ENCODE measurements around the gene CYP27A1. TPM values are rescaled to one million over a fixed set of nuclear protein-coding genes. Genes with fewer than 3 reads are reported as not detected.
A peak's percentile ranks its signal among the peaks of the same experiment; 100 is the strongest.

CYP27A1 gene
- total RNA-seq, 1 donor from 2014 or later, result 20.5 TPM

DNA sequence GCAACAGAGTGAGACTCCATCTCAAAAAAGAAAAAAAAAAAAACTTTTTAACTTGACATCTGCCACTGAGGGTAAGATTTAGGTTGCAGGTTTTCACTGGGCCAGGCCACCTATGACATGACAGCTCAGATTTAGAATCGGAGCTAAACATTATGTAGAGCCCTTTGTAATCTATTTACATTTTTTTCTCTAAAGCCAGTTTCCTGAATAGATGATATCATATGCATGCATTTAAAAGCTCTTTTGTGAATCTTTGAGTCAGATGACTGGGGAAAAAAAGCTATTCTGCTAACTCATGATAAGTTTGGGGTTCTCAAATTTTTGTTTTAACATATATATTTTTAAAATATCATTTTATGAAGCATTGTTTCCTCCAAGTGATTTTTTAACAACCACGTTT lies 28.3 kb downstream of the CYP27A1 start:
- no peak for DNase-seq (ENCODE audit: low spot score)

DNA sequence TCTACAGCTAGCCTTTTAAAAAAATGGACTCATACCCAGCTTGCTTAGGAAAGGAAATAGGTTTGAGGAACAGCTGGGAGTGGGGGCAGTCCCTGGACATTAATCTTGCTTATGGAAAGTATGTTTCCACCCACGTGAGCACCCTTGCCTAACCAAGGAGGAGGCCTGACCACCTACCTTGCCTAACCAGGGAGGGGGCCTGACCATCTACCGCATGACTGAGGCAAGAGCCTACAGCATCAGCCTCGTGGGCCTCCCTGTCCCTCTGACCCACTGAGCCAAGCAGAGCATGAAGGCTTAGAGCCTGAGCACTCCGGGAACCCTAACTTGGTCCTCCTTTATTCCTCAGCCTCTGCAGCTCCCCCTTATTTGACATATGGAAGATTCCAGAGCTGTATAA lies 29.4 kb downstream of the CYP27A1 start:
- no peak for DNase-seq (ENCODE audit: low spot score)

DNA sequence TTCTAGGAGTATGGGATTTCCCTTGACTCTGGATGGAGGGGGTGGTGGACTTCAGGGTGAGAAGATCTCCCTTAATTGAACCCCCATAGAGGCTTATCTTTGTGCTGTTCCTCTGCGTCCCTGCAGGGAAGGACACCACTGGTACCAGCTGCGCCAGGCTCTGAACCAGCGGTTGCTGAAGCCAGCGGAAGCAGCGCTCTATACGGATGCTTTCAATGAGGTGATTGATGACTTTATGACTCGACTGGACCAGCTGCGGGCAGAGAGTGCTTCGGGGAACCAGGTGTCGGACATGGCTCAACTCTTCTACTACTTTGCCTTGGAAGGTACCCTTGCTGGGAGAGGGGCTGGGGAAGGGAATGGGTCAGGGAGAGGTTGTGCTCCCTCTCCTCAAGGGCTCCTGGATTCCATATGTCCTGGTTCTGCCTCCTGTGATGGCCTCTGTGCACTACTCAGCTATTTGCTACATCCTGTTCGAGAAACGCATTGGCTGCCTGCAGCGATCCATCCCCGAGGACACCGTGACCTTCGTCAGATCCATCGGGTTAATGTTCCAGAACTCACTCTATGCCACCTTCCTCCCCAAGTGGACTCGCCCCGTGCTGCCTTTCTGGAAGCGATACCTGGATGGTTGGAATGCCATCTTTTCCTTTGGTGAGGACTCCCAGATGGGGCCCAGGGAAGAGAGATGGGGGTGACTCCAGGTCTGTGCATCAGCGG lies 30.3 kb downstream of the CYP27A1 start:
- no peak for DNase-seq (ENCODE audit: low spot score)

DNA sequence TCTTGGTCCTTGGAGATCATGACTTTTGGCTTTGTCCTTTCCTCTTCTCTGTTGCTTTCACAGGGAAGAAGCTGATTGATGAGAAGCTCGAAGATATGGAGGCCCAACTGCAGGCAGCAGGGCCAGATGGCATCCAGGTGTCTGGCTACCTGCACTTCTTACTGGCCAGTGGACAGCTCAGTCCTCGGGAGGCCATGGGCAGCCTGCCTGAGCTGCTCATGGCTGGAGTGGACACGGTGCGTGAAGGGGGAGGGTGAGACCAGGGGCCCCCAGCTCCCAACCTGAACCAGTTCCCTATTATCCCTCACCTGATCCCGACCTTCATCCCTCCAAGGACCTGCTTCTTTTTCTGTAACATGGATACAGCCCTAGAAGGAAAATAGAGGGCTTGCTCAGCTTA lies 30.9 kb downstream of the CYP27A1 start:
- no peak for DNase-seq (ENCODE audit: low spot score)

DNA sequence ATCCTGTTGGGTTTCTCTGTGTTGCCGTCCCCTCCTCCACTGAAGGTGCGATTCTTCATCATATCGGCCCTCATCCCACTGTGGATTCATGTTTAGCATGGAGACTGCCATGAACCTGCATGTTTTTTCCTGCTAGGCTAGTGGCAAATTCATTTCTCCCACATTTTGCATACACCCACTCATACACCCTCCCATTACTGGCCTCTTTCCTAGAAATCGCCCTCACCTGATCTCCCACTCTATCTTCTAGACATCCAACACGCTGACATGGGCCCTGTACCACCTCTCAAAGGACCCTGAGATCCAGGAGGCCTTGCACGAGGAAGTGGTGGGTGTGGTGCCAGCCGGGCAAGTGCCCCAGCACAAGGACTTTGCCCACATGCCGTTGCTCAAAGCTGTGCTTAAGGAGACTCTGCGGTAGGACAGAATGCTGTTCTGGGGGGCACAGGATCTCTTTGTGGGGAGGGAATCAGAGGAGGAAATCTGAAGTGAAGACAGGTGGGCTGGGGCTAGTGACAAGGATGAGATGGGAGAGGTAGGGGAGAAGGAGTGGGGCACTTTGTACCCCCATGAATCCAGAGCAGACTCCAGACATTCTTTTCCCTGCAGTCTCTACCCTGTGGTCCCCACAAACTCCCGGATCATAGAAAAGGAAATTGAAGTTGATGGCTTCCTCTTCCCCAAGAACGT lies 32.0 kb downstream of the CYP27A1 start:
- DNase-seq (ENCODE audit: low spot score), result no peak

DNA sequence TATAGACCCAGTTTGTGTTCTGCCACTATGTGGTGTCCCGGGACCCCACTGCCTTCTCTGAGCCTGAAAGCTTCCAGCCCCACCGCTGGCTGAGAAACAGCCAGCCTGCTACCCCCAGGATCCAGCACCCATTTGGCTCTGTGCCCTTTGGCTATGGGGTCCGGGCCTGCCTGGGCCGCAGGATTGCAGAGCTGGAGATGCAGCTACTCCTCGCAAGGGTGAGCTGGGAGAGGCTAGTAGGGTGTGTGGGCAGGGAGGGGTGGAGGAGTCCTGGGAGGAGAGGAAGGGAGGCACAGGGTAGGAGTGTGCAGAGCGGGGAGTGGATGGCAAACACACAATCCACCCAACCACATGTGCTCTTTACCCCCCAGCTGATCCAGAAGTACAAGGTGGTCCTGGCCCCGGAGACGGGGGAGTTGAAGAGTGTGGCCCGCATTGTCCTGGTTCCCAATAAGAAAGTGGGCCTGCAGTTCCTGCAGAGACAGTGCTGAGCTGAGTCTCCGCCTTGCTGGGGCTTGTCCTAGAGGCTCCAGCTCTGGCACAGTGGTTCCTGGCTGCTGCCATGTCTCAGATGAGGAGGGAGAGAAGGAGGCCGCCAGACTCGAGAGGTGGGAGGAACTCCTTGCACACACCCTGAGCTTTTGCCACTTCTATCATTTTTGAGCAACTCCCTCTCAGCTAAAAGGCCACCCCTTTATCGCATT lies 32.7 kb downstream of the CYP27A1 start:
- no peak for DNase-seq (ENCODE audit: low spot score)

DNA sequence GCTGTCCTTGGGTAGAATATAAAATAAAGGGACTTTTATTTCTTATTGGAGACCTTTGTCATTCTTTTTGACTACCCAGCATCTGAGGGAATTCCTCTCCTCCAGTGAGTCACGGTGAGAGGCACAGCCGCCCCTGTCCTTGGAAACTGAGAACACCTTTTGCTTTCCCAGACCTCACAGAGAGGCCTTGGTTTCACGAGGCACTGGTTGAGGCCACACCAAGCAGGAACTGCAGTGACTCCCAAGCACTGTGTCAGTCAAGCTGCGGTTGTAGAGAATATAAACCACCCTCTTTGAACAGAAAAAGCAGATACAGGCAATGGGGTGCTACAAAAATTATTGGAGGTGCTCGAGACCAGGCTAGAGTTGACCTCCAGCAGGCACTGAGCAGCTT lies 33.3 kb downstream of the CYP27A1 start:
- no peak for DNase-seq (ENCODE audit: low spot score)

DNA sequence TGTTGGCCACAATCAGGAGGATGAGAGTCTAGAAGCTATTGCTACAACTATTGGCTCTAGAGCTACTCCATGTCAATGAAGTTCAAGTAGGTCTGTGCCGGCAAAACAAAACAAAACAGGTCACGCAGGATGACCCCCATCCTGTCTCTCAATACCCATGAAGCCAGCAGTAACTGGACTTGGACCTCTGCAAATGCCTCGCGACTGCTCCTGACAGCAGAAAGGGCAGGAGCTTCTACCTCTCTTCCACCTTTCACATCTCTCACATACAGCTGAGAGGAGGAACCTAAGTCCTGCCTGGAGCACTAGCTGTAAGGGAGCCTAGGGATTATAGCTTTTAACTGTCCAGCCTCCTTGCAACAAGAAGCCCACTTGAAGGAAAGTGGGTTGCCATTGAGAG lies 33.7 kb downstream of the CYP27A1 start:
- no peak for DNase-seq (ENCODE audit: low spot score)

DNA sequence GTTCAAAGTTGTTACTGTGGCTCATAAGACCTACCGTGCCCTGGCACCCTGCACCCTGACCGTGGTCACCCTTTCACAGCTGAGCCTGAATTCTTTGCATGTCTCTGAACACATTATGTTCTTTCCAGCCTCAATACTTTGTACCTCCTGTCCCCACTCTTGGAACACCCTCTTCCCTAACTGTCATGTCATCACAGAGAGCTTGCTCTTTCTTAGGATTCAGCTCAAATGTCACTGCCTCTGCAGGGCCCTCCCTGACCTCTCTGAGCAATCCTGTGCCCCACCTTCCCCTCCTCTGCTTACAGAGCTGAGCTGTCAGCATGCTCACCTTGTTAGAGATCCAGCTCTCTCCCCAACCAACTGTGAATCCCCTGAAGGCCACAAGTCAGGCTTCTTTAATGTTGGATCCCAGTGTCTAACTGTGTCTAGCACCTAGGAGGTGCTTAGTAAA lies 34.6 kb downstream of the CYP27A1 start:
- no peak for DNase-seq (ENCODE audit: low spot score)

DNA sequence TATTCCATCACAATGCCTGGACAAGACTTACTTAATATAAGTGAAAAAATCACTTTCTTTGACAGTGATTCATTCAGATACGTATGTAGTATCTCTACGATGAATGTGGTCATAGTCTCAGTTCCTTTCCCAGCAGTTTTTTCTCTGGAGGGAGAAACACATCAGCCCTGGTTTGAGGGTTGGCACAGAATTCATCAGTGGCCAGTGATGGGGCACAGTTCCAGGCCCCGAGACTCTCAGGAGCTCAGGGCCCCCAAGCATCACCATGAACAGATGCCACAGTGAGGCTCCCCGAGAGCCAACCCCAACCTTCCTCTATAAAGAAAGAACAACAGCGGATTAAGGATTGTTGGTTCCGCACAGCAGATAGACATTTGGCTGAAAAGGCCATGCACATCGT lies 37.1 kb downstream of the CYP27A1 start:
- DNase-seq (ENCODE audit: low spot score), result no peak

DNA sequence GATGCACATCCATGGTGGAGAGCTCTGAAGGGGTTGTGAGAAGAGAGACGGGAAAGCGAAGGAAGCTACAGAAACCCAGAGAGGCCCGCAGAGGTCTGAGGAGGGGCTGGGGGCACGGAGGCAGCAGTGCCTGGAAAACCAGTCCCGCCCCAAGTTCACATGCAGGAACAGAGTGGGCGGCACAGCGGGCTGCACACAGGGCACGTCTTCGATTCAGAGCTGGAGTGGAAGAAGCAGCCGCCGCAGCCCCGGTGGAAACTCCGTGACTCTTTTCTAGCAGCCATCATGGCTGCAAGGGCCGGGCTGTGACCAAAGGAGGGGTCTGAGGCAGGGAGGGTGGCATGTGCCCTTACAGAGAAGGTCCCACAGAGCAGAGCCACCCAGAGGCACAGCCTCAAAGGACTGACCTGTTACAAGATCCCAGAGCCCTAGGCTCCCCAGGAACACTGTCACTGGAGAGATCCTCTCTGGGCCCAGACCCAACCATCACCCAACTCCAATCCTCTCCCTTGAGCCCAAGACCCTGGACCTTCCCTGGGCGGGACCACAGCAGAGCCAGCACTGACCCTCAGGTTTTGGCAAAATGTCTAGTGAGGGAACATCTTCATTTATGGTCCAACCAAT lies 38.9 kb downstream of the CYP27A1 start:
- DNase-seq (ENCODE audit: low spot score), result no peak

DNA sequence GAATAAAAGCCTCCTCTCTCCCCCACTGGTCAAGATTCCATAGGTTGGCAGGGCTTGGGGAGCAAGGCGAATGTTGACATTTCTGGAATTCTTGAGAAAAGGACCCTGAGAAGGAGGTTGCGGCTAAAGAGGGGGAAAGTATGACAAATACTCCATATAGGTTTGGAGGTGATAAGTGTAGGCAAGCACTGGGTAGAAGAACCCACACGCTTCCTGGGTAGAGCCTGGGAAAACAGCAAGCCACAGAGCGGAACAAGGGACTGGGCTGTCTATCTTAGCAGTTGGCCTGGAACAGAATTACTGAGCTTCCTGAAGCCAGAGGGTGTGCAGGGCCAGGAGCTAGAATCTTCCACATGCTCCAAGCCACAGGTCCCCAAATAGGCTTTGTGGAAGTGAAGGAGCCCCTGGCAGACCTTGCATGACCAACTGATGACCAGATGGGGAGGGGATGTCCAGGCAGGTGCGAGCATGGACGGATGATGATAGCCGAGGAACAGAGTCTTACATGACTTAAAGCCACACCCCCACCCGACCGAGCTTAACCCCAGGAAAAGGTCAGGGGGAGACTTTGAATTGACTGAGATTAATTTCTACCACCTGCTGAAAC lies 39.8 kb downstream of the CYP27A1 start:
- DNase-seq (ENCODE audit: low spot score), result no peak

DNA sequence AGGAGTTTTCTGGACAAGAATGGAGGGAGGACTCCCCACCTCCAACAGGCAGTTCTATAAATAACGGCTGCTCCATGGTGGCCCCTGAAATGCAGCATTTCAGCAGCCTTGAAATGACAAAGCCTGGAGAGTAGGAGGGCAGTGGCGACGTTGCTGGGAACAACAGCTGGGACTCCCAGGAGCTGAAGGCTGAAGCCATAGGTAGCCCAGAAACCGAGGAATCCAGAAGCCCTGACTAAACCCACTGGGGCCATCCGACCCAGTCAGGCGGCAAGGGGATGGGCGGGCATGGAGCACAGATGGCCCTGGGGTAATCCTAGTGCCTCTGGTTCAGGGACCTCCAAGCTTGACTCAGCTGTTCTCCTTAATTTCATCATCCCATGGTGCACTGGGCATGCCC lies 40.7 kb downstream of the CYP27A1 start:
- DNase-seq (ENCODE audit: low spot score), result no peak

DNA sequence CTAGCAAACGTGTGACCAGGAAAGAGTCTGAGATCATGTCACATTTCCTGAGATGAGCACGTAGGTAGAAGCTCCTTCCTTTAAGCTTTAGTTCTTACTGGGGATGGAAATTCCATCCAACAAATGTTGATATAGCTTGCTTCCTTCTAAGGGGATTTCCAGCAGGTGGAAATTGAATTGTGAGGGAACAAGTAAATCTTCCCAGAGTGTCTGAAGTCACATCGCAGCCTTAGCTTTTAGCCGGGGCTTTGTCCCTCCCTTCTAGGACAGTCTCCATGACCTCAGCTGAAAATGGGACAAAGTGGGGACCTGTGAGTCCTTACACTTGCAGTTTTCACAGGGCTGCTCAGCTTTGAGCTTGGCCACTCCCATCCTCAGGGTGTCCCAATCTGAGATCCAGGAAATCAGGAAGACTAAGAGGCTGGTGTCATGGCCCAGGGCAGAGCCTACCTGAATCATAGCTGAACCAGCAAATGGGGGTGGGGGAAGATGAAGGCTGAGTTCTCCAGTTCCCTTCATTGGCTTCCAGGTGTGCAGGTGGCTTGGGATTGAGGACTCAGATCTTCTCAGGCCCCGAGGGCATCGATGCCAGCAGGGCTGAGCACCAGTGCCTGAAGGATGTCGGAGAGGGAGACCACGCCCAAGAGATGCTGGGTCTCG lies 41.4 kb downstream of the CYP27A1 start:
- no peak for DNase-seq (ENCODE audit: low spot score)

DNA sequence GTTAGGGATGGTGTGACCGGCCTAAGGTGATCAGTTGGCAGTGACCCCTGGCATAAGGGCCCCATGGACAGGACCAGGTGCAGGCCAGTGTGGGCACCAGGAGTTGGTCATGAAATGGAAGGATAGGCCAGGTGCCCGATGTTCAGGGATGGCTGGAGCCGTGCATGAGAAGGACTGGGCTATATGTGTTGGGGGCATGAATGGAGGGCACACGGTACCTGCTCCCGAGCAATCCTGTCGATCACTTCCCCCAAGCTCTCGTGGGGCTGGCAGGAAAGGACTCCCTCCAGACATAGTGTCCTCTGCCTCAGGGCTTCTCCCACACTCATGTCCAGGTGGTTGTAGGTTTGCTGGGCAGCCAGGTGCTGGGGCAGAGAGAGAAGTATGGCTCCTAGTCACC lies 42.1 kb downstream of the CYP27A1 start:
- DNase-seq (ENCODE audit: low spot score), result no peak

DNA sequence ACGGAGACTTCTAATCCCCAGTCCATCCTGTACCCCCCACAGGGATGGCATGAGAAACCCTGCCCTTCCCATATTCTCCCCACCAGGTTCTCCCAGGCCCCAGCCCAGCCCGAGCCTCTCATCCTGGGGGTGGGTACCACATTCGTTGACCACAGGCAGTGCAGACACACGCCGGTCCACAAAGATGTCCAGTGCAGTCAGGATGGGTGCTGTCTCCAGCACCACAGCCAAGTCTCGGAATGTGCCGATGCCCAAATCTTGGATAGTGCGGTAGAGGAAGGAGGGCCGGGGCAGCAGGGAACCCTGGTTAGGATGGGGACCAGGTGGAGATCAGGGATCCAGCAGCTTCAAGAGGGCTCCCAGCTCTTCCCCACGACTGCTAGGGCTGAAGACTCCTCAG lies 44.8 kb downstream of the CYP27A1 start:
- peak; percentile 87 for DNase-seq (ENCODE audit: low spot score)

DNA sequence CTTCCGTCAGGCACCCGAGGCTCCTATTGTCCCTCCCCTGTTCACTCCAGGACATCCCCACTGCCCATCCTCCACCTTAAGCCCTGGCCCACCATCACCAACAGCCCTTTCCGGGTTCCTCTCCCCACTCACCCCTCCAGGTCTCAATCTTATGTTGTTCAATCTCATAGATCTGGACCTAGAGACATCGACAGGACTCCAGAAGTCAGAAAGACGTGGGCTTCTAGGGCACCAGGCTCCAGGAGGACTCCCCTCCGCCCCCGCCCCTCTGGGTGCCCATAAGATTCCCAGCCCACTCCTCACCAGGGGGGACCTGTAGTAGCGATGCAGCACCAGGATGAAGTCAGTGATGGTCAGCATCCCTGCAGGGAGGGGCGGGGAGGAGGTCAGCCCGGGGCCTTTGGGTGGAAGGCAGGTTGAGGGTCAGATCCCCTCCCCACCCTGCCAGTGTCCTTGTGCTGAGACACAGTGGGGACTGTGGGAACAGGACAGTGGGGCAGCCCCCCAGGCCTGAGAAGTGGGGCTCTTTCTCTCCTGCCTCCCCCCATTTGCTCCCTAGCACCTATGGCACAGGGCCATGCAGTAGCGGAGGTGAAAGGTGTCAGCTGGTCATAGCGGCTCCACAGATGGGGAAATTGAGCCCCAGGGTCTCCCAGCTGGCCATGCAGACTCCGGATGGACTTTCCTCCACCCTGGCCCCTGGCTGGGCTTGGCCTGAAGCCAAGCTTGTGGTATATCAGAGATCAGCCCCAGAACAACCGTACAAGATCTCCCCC lies 45.9 kb downstream of the CYP27A1 start:
- DNase-seq (ENCODE audit: low spot score), result peak; percentile 53

DNA sequence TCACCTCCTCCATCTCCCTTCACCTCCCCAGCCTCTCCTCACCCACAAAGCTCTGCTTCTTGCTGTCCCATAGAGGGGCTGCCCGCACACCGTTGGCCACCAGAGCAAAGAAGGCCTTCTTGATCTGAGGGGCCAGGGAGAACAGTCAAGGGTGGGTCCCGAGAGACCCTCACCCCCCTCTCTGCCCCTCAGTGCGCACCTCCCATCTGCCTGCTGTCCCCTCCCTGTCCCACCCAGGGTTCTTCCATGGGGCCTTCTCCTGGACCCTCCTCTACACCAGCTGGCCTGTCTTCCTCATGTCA lies 46.5 kb downstream of the CYP27A1 start:
- peak; percentile 64 for DNase-seq (ENCODE audit: low spot score)

DNA sequence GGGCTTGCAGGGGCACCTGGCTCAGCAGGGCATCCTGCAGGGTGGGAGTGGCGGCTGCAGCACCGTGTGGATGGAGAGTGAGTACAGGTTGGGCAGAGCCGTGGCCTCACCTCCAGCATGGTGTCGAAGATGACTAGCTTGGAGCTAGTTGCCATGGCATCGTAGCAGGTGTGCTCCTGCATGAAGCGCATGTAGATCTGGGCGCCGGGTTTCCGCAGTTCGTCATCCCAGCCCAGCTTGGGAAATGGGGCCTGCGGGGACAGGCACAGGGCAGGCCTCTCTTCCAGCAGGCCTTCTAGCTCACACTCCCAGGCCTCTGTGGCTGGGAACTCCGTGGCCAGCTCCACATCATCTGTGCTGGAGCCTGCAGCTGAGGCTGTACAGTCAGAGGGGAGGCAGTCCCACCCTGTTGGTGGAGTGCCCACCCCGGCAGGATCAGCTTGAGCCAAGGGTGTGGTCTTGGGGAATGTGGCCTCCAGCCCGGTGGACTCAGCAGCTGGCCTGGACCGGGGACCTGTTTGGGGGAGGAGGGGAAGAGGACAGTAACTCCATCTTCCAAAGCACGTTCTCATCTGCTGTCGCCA lies 48.0 kb downstream of the CYP27A1 start:
- peak; percentile 78 for DNase-seq (ENCODE audit: low spot score)

Measured in mesenteric fat pad (tissue), 1 donor.